SK-N-SH (cell line): Measurements from ENCODE around the gene LRIF1.

Experiments
- CTCF ChIP-seq: fragments of 200-600 bp; sonication (generic); IDR thresholded peaks from 2 replicates; pipeline ENCODE4 v1.6.1; 2017; ENCODE audit warnings: antibody characterized with exemption, mild to moderate bottlenecking, moderate library complexity
- ELF1 ChIP-seq: IDR thresholded peaks from 2 replicates; pipeline ENCODE4 v1.4.0; 2012
- EP300 ChIP-seq, 2 experiments: IDR thresholded peaks; 2 replicates each; pipeline versions ENCODE4 v1.4.0 to v1.6.1; 2012; ENCODE audit warnings: borderline replicate concordance in 1 of 2, low read depth in 1 of 2, low read length in 1 of 2
- JUND ChIP-seq: IDR thresholded peaks from 2 replicates; pipeline ENCODE4 v1.4.0; 2012
- TCF12 ChIP-seq: IDR thresholded peaks from 2 replicates; pipeline ENCODE4 v1.4.0; 2012
- TEAD4 ChIP-seq: IDR thresholded peaks from 2 replicates; pipeline ENCODE4 v1.4.0; 2012; ENCODE audit warnings: mild to moderate bottlenecking, borderline replicate concordance; ENCODE audit not compliant: insufficient read depth
- TF ChIP-seq, protein P1 (sequence below): IDR thresholded peaks from 2 replicates; pipeline ENCODE4 v1.4.0; 2012; ENCODE audit warnings: low read depth

DNA sequence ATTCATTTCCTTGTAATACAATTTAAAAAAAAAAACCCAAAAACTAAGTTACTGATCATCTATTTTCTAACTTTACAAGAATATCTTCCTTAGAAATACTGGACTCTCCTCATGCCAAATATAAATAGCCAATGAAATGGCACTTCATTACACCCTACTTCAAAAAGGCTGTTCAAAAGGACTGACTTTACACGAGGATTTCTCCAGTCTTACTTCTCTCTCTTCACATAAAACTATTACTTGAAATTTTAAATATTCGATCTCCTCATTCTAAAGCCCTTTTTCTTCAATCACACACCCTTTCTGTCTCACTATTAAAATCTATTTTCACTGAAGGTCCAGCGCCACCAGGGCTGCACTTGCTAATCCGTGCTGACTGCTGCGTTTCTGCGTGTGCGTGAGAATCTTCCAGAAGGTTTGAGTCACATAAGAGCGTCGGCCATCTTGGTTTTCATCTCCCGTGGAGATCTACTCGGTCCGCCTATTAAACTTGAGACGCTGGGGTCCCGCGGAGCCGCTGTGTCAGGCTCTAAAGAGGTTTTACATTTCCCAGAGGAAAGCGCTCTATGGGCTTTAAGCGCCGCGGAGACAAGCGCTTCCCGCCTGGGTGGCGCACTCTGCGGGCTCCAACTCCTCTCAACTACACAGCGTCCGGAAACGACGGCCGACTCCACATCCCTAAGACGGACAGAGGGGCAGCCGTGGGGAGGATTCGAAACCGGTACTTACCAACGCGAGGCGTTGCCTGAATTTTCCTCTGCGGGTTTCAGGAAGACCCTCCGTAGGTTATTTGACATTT, 631 bp downstream of the LRIF1 start:
- TF ChIP-seq CTCF (peak; percentile 32; the same call in 1 of the 2 replicates), ELF1 (no peak), TCF12 (no peak), JUND (no peak), TEAD4 (no peak), EP300 (IDR thresholded peaks at IDR 0.05; ENCODE audit: borderline replicate concordance in 1 of 2, low read depth in 1 of 2, low read length in 1 of 2) (peak in 1 of 2 experiments; percentile 25; a peak in 1 of 4 replicates)
- TF ChIP-seq, protein P1, sequence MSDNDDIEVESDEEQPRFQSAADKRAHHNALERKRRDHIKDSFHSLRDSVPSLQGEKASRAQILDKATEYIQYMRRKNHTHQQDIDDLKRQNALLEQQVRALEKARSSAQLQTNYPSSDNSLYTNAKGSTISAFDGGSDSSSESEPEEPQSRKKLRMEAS: peak; percentile 99
